22Rv1 (cell line): ENCODE results near the gene CHRNB2.

Source experiments
- CTCF ChIP-seq: fragments of 450-650 bp; IDR thresholded peaks from 2 replicates; pipeline ENCODE4 v1.5.1; 2017; ENCODE audit warnings: mild to moderate bottlenecking
- ZFX ChIP-seq: fragments of 450-650 bp; IDR thresholded peaks from 2 replicates; pipeline ENCODE4 v1.6.1; 2017; ENCODE audit warnings: antibody characterized with exemption, borderline replicate concordance

- TF ChIP-seq CTCF (no peak), ZFX (no peak)
Observed at GRCh38 chr1:154608397-154609270, 41.1 kb downstream of the CHRNB2 start.
